Activated CD8-positive, alpha-beta T cell treated with anti-CD3 and anti-CD28 coated beads for 36 hours (primary cell): ENCODE data around the gene GHRH. TPM values are rescaled to one million over a fixed set of nuclear protein-coding genes. Genes with fewer than 3 reads are reported as not detected.

Source experiments
- ATAC-seq: fragments of 200-7000 bp; cut with Tn5 transposase; one replicate; pipeline ENCODE4 v1.10.0; 2021; ENCODE audit warnings: mild to moderate bottlenecking, moderate library complexity
- CTCF ChIA-PET: fragments of 350-600 bp; sonication (Branson Sonifier 250); formaldehyde crosslinking; loops from one replicate; lab custom pipeline; 2021; ENCODE audit warnings: antibody characterized with exemption; lab: Charles Lee
- POLR2A ChIA-PET: fragments of 350-600 bp; sonication (Branson Sonifier 250); formaldehyde crosslinking; loops from one replicate; lab custom pipeline; 2021; ENCODE audit warnings: antibody characterized with exemption; lab: Charles Lee
- DNase-seq: peaks from one replicate; pipeline ENCODE4 v3.0.0-alpha.2; 2020
- H3K27ac Mint-ChIP-seq: one replicate; pipeline ENCODE4 v1.8.0; 2021; ENCODE audit warnings: mild to moderate bottlenecking, mixed read lengths
- H3K27me3 Mint-ChIP-seq: one replicate; pipeline ENCODE4 v1.8.0; 2021; ENCODE audit warnings: mixed read lengths
- H3K36me3 Mint-ChIP-seq: one replicate; pipeline ENCODE4 v1.8.0; 2021; ENCODE audit warnings: low read depth, mixed read lengths
- H3K4me1 Mint-ChIP-seq: one replicate; pipeline ENCODE4 v1.8.0; 2021; ENCODE audit warnings: low read depth, mixed read lengths
- H3K4me3 Mint-ChIP-seq: one replicate; pipeline ENCODE4 v1.8.0; 2021; ENCODE audit warnings: mild to moderate bottlenecking, moderate library complexity, mixed read lengths
- H3K9me3 Mint-ChIP-seq: one replicate; pipeline ENCODE4 v1.8.0; 2021; ENCODE audit warnings: mixed read lengths
- intact Hi-C: fragments of 100-400 bp; cut with micrococcal nuclease; formaldehyde crosslinking; loops from one replicate; pipeline ENCODE4 v1.10.0; 2022
- total RNA-seq, 2 experiments: library from RNA; stranded (reverse); gene quantifications; one replicate each; pipeline ENCODE4 v1.2.3, GENCODE V29; 2021
- TF ChIP-seq, protein P1 (sequence below): fragments of 200-600 bp; IDR thresholded peaks from one replicate; pipeline ENCODE4 v1.8.0; 2022; ENCODE audit warnings: antibody characterized with exemption, mild to moderate bottlenecking

GHRH gene
- total RNA-seq, 2 experiments from 2014 or later, result not detected

DNA sequence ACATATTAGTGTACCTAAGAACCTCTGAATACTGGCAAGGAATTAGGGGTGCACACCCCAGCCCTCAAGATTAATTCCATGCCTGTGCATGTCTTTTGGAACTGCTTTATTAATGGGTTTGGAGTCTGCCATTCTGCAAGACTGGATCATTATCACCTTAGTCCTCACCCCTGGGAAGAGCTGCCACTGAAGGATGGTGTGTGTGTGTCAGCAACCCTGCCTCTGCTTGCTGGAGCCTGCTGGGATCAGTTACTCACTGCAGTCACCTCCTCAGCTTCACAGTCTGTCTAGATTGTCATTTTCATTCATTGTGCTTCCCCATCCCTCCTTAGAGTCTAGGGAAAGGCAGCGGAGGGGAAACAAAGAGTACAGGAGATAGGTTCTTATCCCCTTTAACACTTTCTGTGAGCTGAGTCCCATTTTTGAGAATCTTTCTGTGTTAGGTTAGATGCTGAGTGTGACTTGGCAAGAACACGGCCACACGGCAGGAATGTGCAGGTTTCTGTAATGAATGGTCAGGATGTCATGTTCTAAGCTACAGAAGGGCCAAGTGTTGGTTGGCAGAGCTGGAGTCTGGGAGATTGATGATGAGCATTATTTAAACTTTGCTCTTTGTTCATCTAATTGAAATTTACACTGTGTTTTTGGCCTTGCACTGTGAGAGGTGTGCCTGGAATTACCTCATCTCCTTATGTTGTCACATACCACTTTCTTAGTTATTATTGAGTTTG, 21.1 kb downstream of the GHRH start:
- Mint-ChIP-seq H3K27me3 (no peaks in the 10 kb centered on the region), H3K36me3 (peaks cover 58% of the 10 kb centered on the region)
- CTCF ChIA-PET, result interaction anchor here (1.0 to 1.9 kb wide), 4 partner anchors 30 to 144 kb away, joined by 3 to 4 read pairs (median 4); no protein-coding TSS in a partner anchor

DNA sequence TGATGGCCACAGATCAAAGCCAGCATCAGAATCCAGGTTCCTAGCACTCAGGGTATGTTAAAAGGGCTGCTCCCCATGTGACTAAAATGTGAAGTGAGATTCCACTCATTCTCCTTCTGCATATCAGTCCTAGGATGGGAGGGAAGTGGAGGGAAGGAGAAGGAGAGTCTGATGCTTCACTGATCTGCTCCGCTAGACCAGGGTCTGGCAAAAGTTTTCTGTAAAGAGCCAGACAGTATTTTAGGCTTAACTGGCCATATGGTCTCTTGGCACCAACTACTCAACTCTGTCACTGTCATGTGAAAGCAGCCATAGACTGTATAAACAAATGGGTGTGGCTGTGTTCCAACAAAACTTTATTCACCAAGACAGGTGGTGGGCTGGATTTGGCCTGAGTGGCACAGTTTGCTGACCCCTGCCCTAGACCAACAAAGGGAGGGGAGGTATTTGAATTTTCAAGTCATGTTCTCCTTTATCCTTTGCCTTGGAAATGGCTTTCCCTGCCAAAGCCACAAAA, 22.6 kb downstream of the GHRH start:
- intact Hi-C loops, result no loop called here
- Mint-ChIP-seq H3K4me3 (no peak overlapping the region), H3K9me3 (no peaks in the 10 kb centered on the region), H3K27ac (no peak overlapping the region), H3K4me1 (no peaks in the 10 kb centered on the region), H3K27me3 (no peaks in the 10 kb centered on the region), H3K36me3 (peaks cover 66% of the 10 kb centered on the region)
- DNase-seq (no peak), ATAC-seq (no peak)
- ChIA-PET CTCF (no interaction called here), POLR2A (no interaction called here)
- TF ChIP-seq, protein P1, sequence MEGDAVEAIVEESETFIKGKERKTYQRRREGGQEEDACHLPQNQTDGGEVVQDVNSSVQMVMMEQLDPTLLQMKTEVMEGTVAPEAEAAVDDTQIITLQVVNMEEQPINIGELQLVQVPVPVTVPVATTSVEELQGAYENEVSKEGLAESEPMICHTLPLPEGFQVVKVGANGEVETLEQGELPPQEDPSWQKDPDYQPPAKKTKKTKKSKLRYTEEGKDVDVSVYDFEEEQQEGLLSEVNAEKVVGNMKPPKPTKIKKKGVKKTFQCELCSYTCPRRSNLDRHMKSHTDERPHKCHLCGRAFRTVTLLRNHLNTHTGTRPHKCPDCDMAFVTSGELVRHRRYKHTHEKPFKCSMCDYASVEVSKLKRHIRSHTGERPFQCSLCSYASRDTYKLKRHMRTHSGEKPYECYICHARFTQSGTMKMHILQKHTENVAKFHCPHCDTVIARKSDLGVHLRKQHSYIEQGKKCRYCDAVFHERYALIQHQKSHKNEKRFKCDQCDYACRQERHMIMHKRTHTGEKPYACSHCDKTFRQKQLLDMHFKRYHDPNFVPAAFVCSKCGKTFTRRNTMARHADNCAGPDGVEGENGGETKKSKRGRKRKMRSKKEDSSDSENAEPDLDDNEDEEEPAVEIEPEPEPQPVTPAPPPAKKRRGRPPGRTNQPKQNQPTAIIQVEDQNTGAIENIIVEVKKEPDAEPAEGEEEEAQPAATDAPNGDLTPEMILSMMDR, result no peak

More for the DNA sequence above, 21.1 kb downstream of the GHRH start:
- H3K9me3 Mint-ChIP-seq, result no peaks in the 10 kb centered on the region
- H3K4me1 Mint-ChIP-seq, result no peaks in the 10 kb centered on the region
- intact Hi-C loops, result no loop called here
- H3K4me3 Mint-ChIP-seq, result no peak overlapping the region
- no peak overlapping the region for H3K27ac Mint-ChIP-seq
- ATAC-seq (no peak), DNase-seq (no peak)
- TF ChIP-seq, protein P1, result no peak
- POLR2A ChIA-PET, result no interaction called here

DNA sequence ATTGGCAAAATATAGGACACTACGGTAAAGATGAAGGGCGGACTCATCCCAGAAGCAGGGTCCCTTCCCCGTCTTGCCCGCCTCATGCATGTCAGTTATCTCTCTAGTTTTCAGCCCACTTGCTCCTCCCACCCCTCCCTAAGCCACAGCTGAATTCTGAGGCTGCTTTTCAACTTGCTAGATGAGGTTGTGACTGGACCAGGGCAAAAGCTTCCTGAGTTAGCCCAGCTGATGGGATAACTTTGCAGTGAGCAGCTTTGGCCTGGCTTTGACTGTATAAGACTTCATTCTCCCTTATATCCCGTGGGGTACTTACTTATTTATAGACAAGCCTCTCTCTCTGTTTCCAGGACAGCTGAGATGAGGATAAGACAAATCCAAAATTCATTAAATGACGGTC, 23.2 kb downstream of the GHRH start:
- intact Hi-C loops, result no loop called here
- H3K27ac Mint-ChIP-seq, result no peak overlapping the region
- ChIA-PET CTCF (no interaction called here), POLR2A (no interaction called here)
- H3K36me3 Mint-ChIP-seq, result peaks cover 68% of the 10 kb centered on the region
- DNase-seq (no peak), ATAC-seq (no peak)
- TF ChIP-seq, protein P1, result no peak
- no peaks in the 10 kb centered on the region for H3K4me1 Mint-ChIP-seq
- no peaks in the 10 kb centered on the region for H3K27me3 Mint-ChIP-seq
- no peaks in the 10 kb centered on the region for H3K9me3 Mint-ChIP-seq
- no peak overlapping the region for H3K4me3 Mint-ChIP-seq

DNA sequence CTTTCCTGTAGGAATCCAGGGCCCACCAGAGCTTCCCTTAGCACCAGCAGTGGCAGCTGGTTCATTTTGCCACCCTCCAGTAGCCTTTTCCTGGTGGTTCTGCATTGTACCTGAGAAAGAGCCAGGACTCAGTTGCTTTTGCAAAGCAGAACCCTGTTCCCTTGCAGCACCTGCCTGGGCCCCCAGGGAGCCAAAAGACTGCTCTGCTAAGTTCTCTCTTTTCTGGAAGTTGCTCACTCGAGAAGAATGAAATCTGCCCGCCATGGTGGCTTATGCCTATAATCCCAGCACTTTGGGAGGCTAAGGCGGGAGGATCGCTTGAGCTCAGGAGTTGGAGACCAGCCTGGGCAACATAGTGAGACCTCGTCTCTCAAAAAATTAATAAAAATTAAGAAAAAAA, 24.0 kb downstream of the GHRH start:
- Mint-ChIP-seq H3K4me3 (no peak overlapping the region), H3K9me3 (no peaks in the 10 kb centered on the region), H3K4me1 (no peaks in the 10 kb centered on the region), H3K27me3 (no peaks in the 10 kb centered on the region), H3K36me3 (peaks cover 63% of the 10 kb centered on the region), H3K27ac (no peak overlapping the region)
- DNase-seq (no peak), ATAC-seq (no peak)
- intact Hi-C loops, result no loop called here
- ChIA-PET POLR2A (no interaction called here), CTCF (interaction anchor here (1.2 to 1.5 kb wide), 2 partner anchors 31 to 60 kb away, joined by 3 read pairs; no protein-coding TSS in a partner anchor)
- TF ChIP-seq, protein P1, result no peak

DNA sequence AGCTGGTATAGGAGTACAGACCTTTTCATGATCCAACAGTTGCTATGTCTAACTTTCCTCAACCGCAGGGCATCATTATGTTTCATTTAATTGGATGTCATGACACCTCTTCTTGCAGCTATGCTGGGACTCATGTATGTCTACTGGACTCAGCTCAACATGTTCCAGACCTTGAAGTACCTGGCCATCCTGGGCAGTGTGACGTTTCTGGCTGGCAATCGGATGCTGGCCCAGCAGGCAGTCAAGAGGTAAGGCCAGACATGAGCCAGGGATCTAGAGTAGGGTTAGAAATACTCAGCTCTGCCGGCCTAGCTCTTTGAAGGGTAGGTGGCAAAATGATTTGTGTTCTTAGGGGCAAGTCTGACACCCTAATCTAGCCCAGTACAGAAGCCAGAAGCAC, 25.2 kb downstream of the GHRH start:
- Mint-ChIP-seq H3K27me3 (no peaks in the 10 kb centered on the region), H3K4me1 (no peaks in the 10 kb centered on the region), H3K36me3 (peaks cover 58% of the 10 kb centered on the region), H3K4me3 (no peak overlapping the region), H3K27ac (no peak overlapping the region), H3K9me3 (no peaks in the 10 kb centered on the region)
- TF ChIP-seq, protein P1, result no peak
- ATAC-seq (no peak), DNase-seq (no peak)
- POLR2A ChIA-PET, result no interaction called here
- intact Hi-C loops, result no loop called here
- CTCF ChIA-PET, result interaction anchor here (1.5 kb wide), 2 partner anchors 33 to 40 kb away, joined by 3 to 5 read pairs; no protein-coding TSS in a partner anchor
